Measurements from ENCODE around the gene CACNB2. TPM values are rescaled to one million over a fixed set of nuclear protein-coding genes. Genes with fewer than 3 reads are reported as not detected.

CACNB2 gene
- total RNA-seq, 2 experiments from 2014 or later, result not detected

GRCh38 chr10:18483516-18484186, 343.4 kb downstream of the CACNB2 start:
- no peak for DNase-seq
- CTCF ChIA-PET, result no interaction called here
- Mint-ChIP-seq H3K4me3 (no peak overlapping the region), H3K27ac (no peak overlapping the region), H3K36me3 (ENCODE audit: low read depth) (no peaks in the 10 kb centered on the region), H3K9me3 (no peaks in the 10 kb centered on the region), H3K4me1 (ENCODE audit: low read depth) (no peaks in the 10 kb centered on the region), H3K27me3 (ENCODE audit: low read depth) (peaks cover 2% of the 10 kb centered on the region)
- intact Hi-C loops (cut with micrococcal nuclease), result no loop called here

GRCh38 chr10:18486438-18486837, 346.2 kb downstream of the CACNB2 start:
- Mint-ChIP-seq H3K36me3 (ENCODE audit: low read depth) (no peaks in the 10 kb centered on the region), H3K4me1 (ENCODE audit: low read depth) (no peaks in the 10 kb centered on the region), H3K9me3 (no peaks in the 10 kb centered on the region), H3K27me3 (ENCODE audit: low read depth) (no peaks in the 10 kb centered on the region), H3K27ac (no peak overlapping the region), H3K4me3 (no peak overlapping the region)
- intact Hi-C loops (cut with micrococcal nuclease), result no loop called here
- DNase-seq, result no peak
- CTCF ChIA-PET, result no interaction called here

DNA sequence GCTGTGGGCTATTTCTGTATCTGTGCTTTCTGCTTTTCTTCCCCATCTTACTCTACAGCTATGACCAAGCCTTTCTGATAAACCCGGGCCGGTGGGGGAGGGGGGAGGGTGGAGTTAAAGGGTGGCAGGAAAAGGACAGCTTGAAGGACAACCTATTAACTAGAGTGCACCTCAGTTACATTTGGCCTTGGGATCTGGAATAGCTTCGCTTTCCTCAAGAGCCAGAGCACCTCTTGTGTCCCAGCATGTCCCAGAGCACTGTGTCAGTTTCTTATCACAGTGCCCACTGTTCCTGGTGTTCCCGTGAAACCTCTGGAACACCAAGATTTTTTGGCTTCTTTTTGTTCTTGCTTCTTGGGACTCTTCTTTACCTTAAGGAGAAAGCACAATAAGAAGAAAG, 350.5 kb downstream of the CACNB2 start:
- no peaks in the 10 kb centered on the region for H3K9me3 Mint-ChIP-seq
- no peak overlapping the region for H3K4me3 Mint-ChIP-seq
- H3K4me1 Mint-ChIP-seq (ENCODE audit: low read depth), result no peaks in the 10 kb centered on the region
- H3K27ac Mint-ChIP-seq, result no peak overlapping the region
- H3K36me3 Mint-ChIP-seq (ENCODE audit: low read depth), result no peaks in the 10 kb centered on the region
- no peak for DNase-seq
- H3K27me3 Mint-ChIP-seq (ENCODE audit: low read depth), result no peaks in the 10 kb centered on the region
- intact Hi-C loops (cut with micrococcal nuclease), result no loop called here
- CTCF ChIA-PET, result no interaction called here

DNA sequence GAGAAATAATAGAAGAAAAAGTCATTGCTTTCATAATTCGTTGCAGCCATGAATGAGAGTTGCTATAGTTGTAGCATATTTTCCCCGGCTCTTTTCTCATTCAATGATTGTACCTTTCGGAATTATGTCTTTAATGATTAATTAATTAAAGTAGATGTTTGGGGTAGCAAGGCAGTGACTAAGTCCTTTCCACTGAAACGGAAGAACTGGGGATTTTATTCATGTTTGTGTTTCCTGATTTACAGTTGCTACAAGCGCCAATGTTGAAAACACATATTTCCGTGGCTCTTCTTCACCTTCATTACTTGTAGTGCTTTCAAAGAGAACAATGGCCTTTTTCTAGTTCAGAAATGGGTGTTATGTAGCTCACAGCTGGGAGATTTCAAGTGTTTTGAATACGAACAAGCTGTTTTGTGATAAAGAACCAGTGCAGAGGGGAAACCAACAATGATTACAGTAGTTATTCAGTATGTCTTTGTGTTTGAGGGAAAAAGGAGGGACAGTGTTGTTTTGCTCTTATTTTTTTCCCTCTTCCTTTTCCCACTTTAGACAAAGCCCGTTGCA, 357.7 kb downstream of the CACNB2 start:
- H3K4me3 Mint-ChIP-seq, result no peak overlapping the region
- intact Hi-C loops (cut with micrococcal nuclease), result no loop called here
- no peak overlapping the region for H3K27ac Mint-ChIP-seq
- no peaks in the 10 kb centered on the region for H3K36me3 Mint-ChIP-seq (ENCODE audit: low read depth)
- DNase-seq, result no peak
- H3K4me1 Mint-ChIP-seq (ENCODE audit: low read depth), result no peaks in the 10 kb centered on the region
- no peaks in the 10 kb centered on the region for H3K9me3 Mint-ChIP-seq
- CTCF ChIA-PET, result no interaction called here
- H3K27me3 Mint-ChIP-seq (ENCODE audit: low read depth), result peaks cover 12% of the 10 kb centered on the region

GRCh38 chr10:18498998-18499397, 358.8 kb downstream of the CACNB2 start:
- CTCF ChIA-PET, result no interaction called here
- peaks cover 12% of the 10 kb centered on the region for H3K27me3 Mint-ChIP-seq (ENCODE audit: low read depth)
- H3K9me3 Mint-ChIP-seq, result no peaks in the 10 kb centered on the region
- intact Hi-C loops (cut with micrococcal nuclease), result no loop called here
- no peak for DNase-seq
- H3K4me3 Mint-ChIP-seq, result no peak overlapping the region
- H3K4me1 Mint-ChIP-seq (ENCODE audit: low read depth), result no peaks in the 10 kb centered on the region
- no peaks in the 10 kb centered on the region for H3K36me3 Mint-ChIP-seq (ENCODE audit: low read depth)
- H3K27ac Mint-ChIP-seq, result no peak overlapping the region

DNA sequence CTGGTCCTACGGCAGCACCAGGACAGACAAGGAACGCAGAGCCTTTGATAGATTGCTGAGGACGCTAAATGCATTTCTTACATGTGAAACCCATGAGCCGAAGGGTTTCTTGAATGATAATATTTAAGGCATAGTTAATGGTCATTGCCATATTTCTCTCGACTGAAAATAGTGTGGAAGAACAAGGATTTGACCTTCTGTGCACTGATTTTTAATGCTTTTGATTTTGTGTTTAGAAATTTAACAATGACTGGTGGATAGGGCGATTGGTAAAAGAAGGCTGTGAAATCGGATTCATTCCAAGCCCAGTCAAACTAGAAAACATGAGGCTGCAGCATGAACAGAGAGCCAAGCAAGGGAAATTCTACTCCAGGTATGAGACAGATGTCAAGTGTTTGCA, 360.4 kb downstream of the CACNB2 start:
- H3K36me3 Mint-ChIP-seq (ENCODE audit: low read depth), result no peaks in the 10 kb centered on the region

GRCh38 chr10:18501198-18501597, 361.0 kb downstream of the CACNB2 start:
- no peak for DNase-seq
- Mint-ChIP-seq H3K27me3 (ENCODE audit: low read depth) (peaks cover 14% of the 10 kb centered on the region), H3K4me1 (ENCODE audit: low read depth) (no peaks in the 10 kb centered on the region), H3K27ac (no peak overlapping the region), H3K9me3 (no peaks in the 10 kb centered on the region), H3K4me3 (no peak overlapping the region), H3K36me3 (ENCODE audit: low read depth) (no peaks in the 10 kb centered on the region)
- intact Hi-C loops (cut with micrococcal nuclease), result no loop called here
- CTCF ChIA-PET, result no interaction called here

More for the DNA sequence above, 360.4 kb downstream of the CACNB2 start:
- H3K4me3 Mint-ChIP-seq, result no peak overlapping the region
- H3K27me3 Mint-ChIP-seq (ENCODE audit: low read depth), result peaks cover 14% of the 10 kb centered on the region
- intact Hi-C loops (cut with micrococcal nuclease), result no loop called here
- no peak overlapping the region for H3K27ac Mint-ChIP-seq
- no peaks in the 10 kb centered on the region for H3K9me3 Mint-ChIP-seq
- no peaks in the 10 kb centered on the region for H3K4me1 Mint-ChIP-seq (ENCODE audit: low read depth)
- no peak for DNase-seq
- CTCF ChIA-PET, result no interaction called here

DNA sequence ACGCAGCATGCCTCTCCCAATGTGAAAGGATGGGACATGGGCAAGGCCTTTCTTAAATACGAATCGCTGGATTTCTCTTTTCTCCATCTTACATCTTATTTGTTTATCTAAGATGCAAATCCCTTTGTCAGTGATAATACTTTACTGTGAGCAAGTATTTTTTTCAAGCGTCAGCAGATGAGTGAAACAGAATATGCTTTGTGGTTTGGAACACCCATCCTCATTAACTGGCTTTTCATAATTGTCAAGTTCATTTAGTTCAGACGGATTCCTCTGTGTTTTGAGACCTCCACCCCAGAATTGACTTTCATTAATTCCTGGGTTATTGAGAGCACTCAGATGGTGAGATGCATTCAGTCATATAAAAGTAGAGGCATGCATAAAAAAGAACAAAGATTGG, 361.4 kb downstream of the CACNB2 start:
- no peak for DNase-seq
- H3K27ac Mint-ChIP-seq, result no peak overlapping the region
- H3K4me1 Mint-ChIP-seq (ENCODE audit: low read depth), result no peaks in the 10 kb centered on the region
- CTCF ChIA-PET, result no interaction called here
- H3K4me3 Mint-ChIP-seq, result no peak overlapping the region
- H3K27me3 Mint-ChIP-seq (ENCODE audit: low read depth), result peaks cover 14% of the 10 kb centered on the region
- H3K36me3 Mint-ChIP-seq (ENCODE audit: low read depth), result no peaks in the 10 kb centered on the region
- no peaks in the 10 kb centered on the region for H3K9me3 Mint-ChIP-seq
- intact Hi-C loops (cut with micrococcal nuclease), result no loop called here

GRCh38 chr10:18504161-18504560, 363.9 kb downstream of the CACNB2 start:
- no peak overlapping the region for H3K4me3 Mint-ChIP-seq
- intact Hi-C loops (cut with micrococcal nuclease), result no loop called here
- H3K36me3 Mint-ChIP-seq (ENCODE audit: low read depth), result no peaks in the 10 kb centered on the region
- peaks cover 14% of the 10 kb centered on the region for H3K27me3 Mint-ChIP-seq (ENCODE audit: low read depth)
- peaks cover 6% of the 10 kb centered on the region for H3K9me3 Mint-ChIP-seq
- DNase-seq, result no peak
- no peak overlapping the region for H3K27ac Mint-ChIP-seq
- CTCF ChIA-PET, result no interaction called here
- H3K4me1 Mint-ChIP-seq (ENCODE audit: low read depth), result no peaks in the 10 kb centered on the region

GRCh38 chr10:18505456-18506118, 365.4 kb downstream of the CACNB2 start:
- Mint-ChIP-seq H3K27me3 (ENCODE audit: low read depth) (peaks cover 10% of the 10 kb centered on the region), H3K4me1 (ENCODE audit: low read depth) (no peaks in the 10 kb centered on the region), H3K27ac (no peak overlapping the region), H3K9me3 (peaks cover 6% of the 10 kb centered on the region), H3K4me3 (no peak overlapping the region), H3K36me3 (ENCODE audit: low read depth) (no peaks in the 10 kb centered on the region)
- DNase-seq, result no peak
- CTCF ChIA-PET, result interaction anchor here (0.6 kb wide), 1 partner anchor 98 kb away, joined by 5 read pairs; no protein-coding TSS in a partner anchor
- intact Hi-C loops (cut with micrococcal nuclease), result no loop called here

DNA sequence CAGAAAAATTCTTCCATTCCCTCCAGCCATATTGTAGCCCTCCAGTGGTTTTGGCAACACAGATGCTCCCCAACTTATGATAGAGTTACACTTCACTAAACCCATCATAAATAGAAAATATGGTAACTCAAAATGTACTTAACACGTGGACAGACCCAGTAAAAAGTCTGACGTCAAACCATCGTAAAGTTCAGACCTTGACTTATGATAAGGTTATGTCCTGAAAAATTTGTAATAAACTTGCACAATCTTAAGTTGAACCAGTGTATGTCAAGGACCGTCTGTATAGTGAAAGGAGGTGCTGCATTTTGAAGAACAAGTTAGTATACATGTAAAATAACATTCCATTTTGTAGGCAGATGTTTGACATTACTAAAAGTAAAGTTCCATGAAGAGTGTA, 368.4 kb downstream of the CACNB2 start:
- H3K4me3 Mint-ChIP-seq, result no peak overlapping the region
- peaks cover 2% of the 10 kb centered on the region for H3K27me3 Mint-ChIP-seq (ENCODE audit: low read depth)
- CTCF ChIA-PET, result no interaction called here
- DNase-seq, result no peak
- no peak overlapping the region for H3K27ac Mint-ChIP-seq
- H3K36me3 Mint-ChIP-seq (ENCODE audit: low read depth), result peaks cover 16% of the 10 kb centered on the region
- intact Hi-C loops (cut with micrococcal nuclease), result no loop called here
- H3K9me3 Mint-ChIP-seq, result peaks cover 22% of the 10 kb centered on the region
- no peaks in the 10 kb centered on the region for H3K4me1 Mint-ChIP-seq (ENCODE audit: low read depth)

DNA sequence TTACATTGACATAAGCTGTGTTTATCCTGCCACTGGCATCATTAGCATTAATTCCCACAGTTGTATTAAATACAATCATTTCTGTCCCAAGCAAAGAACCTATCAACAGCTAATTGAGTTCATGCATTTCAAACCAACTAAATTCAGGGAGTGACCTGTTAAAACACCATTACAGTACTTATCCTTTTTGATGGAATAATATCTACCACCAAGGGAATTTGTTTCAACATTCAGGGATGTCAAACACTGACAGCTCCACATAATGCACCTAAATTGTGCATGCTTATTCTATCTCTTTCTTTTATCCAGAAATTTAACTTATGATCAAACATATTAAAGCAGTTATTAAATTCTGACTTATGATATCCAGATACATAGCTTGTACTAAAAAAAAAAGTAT, 374.3 kb downstream of the CACNB2 start:
- Mint-ChIP-seq H3K36me3 (ENCODE audit: low read depth) (peaks cover 32% of the 10 kb centered on the region), H3K4me1 (ENCODE audit: low read depth) (no peaks in the 10 kb centered on the region), H3K27me3 (ENCODE audit: low read depth) (no peaks in the 10 kb centered on the region), H3K9me3 (peaks cover 27% of the 10 kb centered on the region), H3K4me3 (no peak overlapping the region), H3K27ac (no peak overlapping the region)
- intact Hi-C loops (cut with micrococcal nuclease), result no loop called here
- CTCF ChIA-PET, result no interaction called here
- no peak for DNase-seq

DNA sequence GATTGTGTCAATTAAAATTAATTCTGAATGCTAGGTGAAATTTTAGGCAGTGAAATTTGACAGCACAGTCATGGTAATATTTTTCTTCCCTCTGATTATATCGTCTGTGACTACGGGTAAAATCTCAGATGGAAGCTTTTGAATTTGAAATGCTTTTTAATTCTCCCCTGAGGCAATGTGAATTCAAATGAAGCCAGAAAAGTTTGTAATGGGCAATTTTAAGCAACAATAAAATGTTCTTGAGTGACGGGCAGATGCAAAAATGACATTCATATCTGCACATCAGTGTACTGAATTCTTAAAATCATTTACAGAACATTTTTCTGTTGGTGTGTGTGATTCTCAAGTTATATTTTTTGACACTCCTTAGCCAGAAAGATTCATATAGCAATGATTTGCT, 376.6 kb downstream of the CACNB2 start:
- intact Hi-C loops (cut with micrococcal nuclease), result no loop called here
- Mint-ChIP-seq H3K27ac (no peak overlapping the region), H3K4me3 (no peak overlapping the region), H3K27me3 (ENCODE audit: low read depth) (no peaks in the 10 kb centered on the region), H3K36me3 (ENCODE audit: low read depth) (peaks cover 38% of the 10 kb centered on the region), H3K9me3 (peaks cover 22% of the 10 kb centered on the region), H3K4me1 (ENCODE audit: low read depth) (no peaks in the 10 kb centered on the region)
- CTCF ChIA-PET, result no interaction called here
- no peak for DNase-seq

Data from activated naive CD4-positive, alpha-beta T cell treated with anti-CD3 and anti-CD28 coated beads for 36 hours (primary cell).